Measurements from ENCODE around the gene RASGRF1.

Gene RASGRF1

DNA sequence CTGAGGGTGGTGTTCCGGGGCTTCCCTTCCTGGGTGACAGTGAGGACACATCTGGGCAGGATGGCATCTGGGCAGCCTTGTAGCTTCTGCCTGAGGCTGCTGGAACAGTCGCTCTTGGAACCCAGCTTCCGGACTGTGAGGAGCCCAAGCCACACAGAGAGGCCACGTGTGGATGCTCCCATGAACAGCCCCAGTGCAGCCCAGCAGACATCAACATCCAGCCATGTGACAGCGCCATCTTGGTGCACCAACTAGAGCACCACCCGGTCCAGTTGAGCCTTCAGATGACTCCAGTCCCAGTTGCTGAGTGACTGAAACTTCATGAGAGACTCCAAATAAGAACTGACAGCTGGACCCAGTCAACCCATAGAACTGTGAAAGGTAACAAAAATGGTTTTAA is 130.3 kb downstream of the RASGRF1 start (continued):
- TF ChIP-seq, protein P1, sequence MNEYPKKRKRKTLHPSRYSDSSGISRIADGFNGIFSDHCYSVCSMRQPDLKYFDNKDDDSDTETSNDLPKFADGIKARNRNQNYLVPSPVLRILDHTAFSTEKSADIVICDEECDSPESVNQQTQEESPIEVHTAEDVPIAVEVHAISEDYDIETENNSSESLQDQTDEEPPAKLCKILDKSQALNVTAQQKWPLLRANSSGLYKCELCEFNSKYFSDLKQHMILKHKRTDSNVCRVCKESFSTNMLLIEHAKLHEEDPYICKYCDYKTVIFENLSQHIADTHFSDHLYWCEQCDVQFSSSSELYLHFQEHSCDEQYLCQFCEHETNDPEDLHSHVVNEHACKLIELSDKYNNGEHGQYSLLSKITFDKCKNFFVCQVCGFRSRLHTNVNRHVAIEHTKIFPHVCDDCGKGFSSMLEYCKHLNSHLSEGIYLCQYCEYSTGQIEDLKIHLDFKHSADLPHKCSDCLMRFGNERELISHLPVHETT (tag by site-specific recombination; IDR thresholded peaks at IDR 0.05), result no peak
- TF ChIP-seq KLF16 (tag by site-specific recombination; IDR thresholded peaks at IDR 0.05), result no peak
- TF ChIP-seq FEZF1 (tag by site-specific recombination; IDR thresholded peaks at IDR 0.05), result no peak
- TF ChIP-seq ZBTB17 (tag by site-specific recombination; IDR thresholded peaks at IDR 0.05), result no peak
- TF ChIP-seq, protein P2, sequence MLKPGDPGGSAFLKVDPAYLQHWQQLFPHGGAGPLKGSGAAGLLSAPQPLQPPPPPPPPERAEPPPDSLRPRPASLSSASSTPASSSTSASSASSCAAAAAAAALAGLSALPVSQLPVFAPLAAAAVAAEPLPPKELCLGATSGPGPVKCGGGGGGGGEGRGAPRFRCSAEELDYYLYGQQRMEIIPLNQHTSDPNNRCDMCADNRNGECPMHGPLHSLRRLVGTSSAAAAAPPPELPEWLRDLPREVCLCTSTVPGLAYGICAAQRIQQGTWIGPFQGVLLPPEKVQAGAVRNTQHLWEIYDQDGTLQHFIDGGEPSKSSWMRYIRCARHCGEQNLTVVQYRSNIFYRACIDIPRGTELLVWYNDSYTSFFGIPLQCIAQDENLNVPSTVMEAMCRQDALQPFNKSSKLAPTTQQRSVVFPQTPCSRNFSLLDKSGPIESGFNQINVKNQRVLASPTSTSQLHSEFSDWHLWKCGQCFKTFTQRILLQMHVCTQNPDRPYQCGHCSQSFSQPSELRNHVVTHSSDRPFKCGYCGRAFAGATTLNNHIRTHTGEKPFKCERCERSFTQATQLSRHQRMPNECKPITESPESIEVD (tag by site-specific recombination; IDR thresholded peaks at IDR 0.05), result no peak
- no peak for TF ChIP-seq MZF1 (tag by site-specific recombination; IDR thresholded peaks at IDR 0.05; ENCODE audit: borderline replicate concordance)
- TF ChIP-seq ZNF37A (tag by site-specific recombination; IDR thresholded peaks at IDR 0.05), result no peak
- TF ChIP-seq ZSCAN23 (tag by site-specific recombination; IDR thresholded peaks at IDR 0.05), result no peak

DNA sequence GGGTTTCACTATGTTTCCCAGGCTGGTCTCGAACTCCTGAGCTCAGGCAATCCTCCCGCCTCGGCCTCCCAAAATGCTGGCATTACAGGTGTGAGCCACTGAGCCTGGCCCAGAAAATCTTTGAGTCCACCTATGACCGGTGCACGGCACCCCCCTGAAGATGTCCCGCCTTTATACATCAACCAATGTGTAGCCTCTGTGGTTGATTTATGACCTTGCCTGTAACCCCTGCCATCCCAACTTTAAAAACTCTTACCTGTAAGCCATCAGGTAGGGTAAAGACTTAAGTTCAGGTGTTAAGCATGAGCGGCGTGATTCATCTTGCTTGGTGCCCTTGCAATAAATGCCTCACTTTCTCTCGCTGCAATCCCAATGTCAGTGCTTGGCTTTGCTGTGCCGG is 131.2 kb downstream of the RASGRF1 start:
- Histone ChIP-seq H3K27ac (ENCODE audit: extremely low read depth, low read depth, low read length) (no peak overlapping the region), H3K4me3 (ENCODE audit: low read depth, low read length) (no peak overlapping the region), H3K36me3 (ENCODE audit: control insufficient read depth in 2 of 2, insufficient read depth in 1 of 2, low read length in 2 of 2) (no peaks in the 10 kb centered on the region), H3K9me3 (ENCODE audit: control insufficient read depth, insufficient read depth, low read depth, low read length) (no peaks in the 10 kb centered on the region), H3K4me1 (ENCODE audit: control insufficient read depth, insufficient read depth, low read length) (no peaks in the 10 kb centered on the region)
- POLR2A ChIA-PET, result no interaction called here
- TF ChIP-seq ZNF768 (tag by site-specific recombination; IDR thresholded peaks at IDR 0.05) (no peak), ZNF558 (tag by site-specific recombination; IDR thresholded peaks at IDR 0.05) (no peak), ZNF660 (tag by site-specific recombination; IDR thresholded peaks at IDR 0.05) (no peak)
- TF ChIP-seq, protein P3, sequence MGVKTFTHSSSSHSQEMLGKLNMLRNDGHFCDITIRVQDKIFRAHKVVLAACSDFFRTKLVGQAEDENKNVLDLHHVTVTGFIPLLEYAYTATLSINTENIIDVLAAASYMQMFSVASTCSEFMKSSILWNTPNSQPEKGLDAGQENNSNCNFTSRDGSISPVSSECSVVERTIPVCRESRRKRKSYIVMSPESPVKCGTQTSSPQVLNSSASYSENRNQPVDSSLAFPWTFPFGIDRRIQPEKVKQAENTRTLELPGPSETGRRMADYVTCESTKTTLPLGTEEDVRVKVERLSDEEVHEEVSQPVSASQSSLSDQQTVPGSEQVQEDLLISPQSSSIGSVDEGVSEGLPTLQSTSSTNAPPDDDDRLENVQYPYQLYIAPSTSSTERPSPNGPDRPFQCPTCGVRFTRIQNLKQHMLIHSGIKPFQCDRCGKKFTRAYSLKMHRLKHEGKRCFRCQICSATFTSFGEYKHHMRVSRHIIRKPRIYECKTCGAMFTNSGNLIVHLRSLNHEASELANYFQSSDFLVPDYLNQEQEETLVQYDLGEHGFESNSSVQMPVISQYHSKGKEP (tag by site-specific recombination; IDR thresholded peaks at IDR 0.05), result no peak
- TF ChIP-seq, protein P4, sequence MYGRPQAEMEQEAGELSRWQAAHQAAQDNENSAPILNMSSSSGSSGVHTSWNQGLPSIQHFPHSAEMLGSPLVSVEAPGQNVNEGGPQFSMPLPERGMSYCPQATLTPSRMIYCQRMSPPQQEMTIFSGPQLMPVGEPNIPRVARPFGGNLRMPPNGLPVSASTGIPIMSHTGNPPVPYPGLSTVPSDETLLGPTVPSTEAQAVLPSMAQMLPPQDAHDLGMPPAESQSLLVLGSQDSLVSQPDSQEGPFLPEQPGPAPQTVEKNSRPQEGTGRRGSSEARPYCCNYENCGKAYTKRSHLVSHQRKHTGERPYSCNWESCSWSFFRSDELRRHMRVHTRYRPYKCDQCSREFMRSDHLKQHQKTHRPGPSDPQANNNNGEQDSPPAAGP (tag by site-specific recombination; IDR thresholded peaks at IDR 0.05), result no peak
- CTCF ChIA-PET, result interaction anchor here (0.9 kb wide), 1 partner anchor 21 kb away, joined by 4 read pairs; no protein-coding TSS in a partner anchor

DNA sequence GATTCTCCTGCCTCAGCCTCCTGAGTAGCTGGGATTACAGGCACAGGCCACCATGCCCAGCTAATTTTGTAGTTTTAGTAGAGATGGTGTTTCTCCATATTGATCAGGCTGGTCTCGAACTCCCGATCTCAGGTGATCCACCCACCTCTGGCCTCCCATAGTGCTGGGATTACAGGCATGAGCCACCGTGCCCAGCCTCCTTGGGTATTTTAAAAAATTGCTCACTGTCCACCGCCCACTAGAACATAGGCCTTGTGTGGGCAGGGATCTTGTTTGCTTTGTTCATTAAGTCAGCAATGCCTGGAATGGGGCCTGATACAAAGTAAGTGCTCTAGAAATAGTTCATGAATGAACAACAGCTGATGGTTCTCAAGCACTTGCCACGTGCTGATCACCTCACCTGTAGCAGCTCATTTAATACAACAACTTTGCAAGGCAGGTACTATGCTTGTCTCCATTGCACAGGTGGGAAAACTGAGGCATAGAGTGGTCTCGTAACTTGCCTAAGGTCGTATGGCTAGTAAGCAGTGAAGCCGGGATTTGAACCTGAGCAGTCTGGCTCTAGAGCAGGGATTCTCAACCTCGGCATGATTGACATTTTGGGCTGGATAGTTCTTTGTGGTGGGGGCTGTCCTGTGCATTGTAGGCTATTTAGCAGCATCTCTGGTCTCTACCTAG is 133.0 kb downstream of the RASGRF1 start:
- Histone ChIP-seq H3K36me3 (ENCODE audit: control insufficient read depth in 2 of 2, insufficient read depth in 1 of 2, low read length in 2 of 2) (no peaks in the 10 kb centered on the region), H3K9me3 (ENCODE audit: control insufficient read depth, insufficient read depth, low read depth, low read length) (no peaks in the 10 kb centered on the region), H3K4me1 (ENCODE audit: control insufficient read depth, insufficient read depth, low read length) (no peaks in the 10 kb centered on the region), H3K27ac (ENCODE audit: extremely low read depth, low read depth, low read length) (no peak overlapping the region), H3K4me3 (ENCODE audit: low read depth, low read length) (no peak overlapping the region)
- ChIA-PET POLR2A (no interaction called here), CTCF (interaction anchor here (1.1 to 1.9 kb wide), 3 partner anchors 10 to 22 kb away, joined by 3 to 5 read pairs (median 5); no protein-coding TSS in a partner anchor)
- TF ChIP-seq OVOL3 (tag by site-specific recombination; IDR thresholded peaks at IDR 0.05), result no peak
- TF ChIP-seq ZNF664 (tag by site-specific recombination; IDR thresholded peaks at IDR 0.05), result 0 out of 2 replicates have a peak, but pooled peaks have one; percentile 7
- TF ChIP-seq ZFHX2 (tag by site-specific recombination; conservative IDR thresholded peaks at IDR 0.05), result peak; percentile 81
- TF ChIP-seq EGR2 (tag by site-specific recombination; IDR thresholded peaks at IDR 0.05; ENCODE audit: low read depth), result peak; percentile 80
- TF ChIP-seq, protein P1 (tag by site-specific recombination; IDR thresholded peaks at IDR 0.05), result no peak

All from HEK293 (cell line).